Neural cell (in vitro differentiated cells): ENCODE measurements around the gene SLC17A9. TPM values are rescaled to one million over a fixed set of nuclear protein-coding genes. Genes with fewer than 3 reads are reported as not detected.

Experiments
- H2AFZ ChIP-seq: fragments of 200-600, 300-800 bp; sonication (generic), shearing (Covaris generic); 2 replicates; pipeline ENCODE4 v1.6.0; 2014; ENCODE audit warnings: low read depth, mild to moderate bottlenecking, antibody characterized with exemption, low read length, moderate library complexity
- H3F3A ChIP-seq: fragments of 200-600 bp; shearing (Covaris generic); 2 replicates; pipeline ENCODE4 v1.6.1; 2016; ENCODE audit warnings: mild to moderate bottlenecking, moderate library complexity, mixed read lengths, antibody characterized with exemption, low read length; ENCODE audit not compliant: insufficient read depth, poor library complexity, severe bottlenecking
- H3K27ac ChIP-seq: fragments of 200-600, 300-800 bp; sonication (generic), shearing (Covaris generic); 2 replicates; pipeline ENCODE4 v1.5.1; 2014; ENCODE audit warnings: mild to moderate bottlenecking, low read length, moderate library complexity
- H3K27me3 ChIP-seq: fragments of 300-800, 200-600 bp; sonication (generic), shearing (Covaris generic); 2 replicates; pipeline ENCODE4 v1.6.0; 2014; ENCODE audit warnings: mild to moderate bottlenecking, low read depth, low read length, moderate library complexity; ENCODE audit not compliant: insufficient read depth
- H3K36me3 ChIP-seq: fragments of 300-800, 200-600 bp; sonication (generic), shearing (Covaris generic); 2 replicates; pipeline ENCODE4 v1.5.1; 2014; ENCODE audit warnings: mild to moderate bottlenecking, antibody characterized with exemption, low read length, moderate library complexity; ENCODE audit not compliant: insufficient read depth
- H3K4me2 ChIP-seq: fragments of 300-800, 200-600 bp; sonication (generic), shearing (Covaris generic); 2 replicates; pipeline ENCODE4 v1.6.0; 2014; ENCODE audit warnings: mild to moderate bottlenecking, low read length
- H3K4me3 ChIP-seq: fragments of 300-800, 200-600 bp; sonication (generic), shearing (Covaris generic); 2 replicates; pipeline ENCODE4 v1.5.1; 2014; ENCODE audit warnings: mild to moderate bottlenecking, low read length, moderate library complexity
- H3K79me2 ChIP-seq: fragments of 200-600 bp; shearing (Covaris generic); replicated peaks from 2 replicates; pipeline ENCODE4 v1.6.0; 2014; ENCODE audit warnings: mild to moderate bottlenecking, low read length, moderate library complexity; ENCODE audit not compliant: insufficient read depth
- H3K9ac ChIP-seq: fragments of 300-800, 200-600 bp; sonication (generic), shearing (Covaris generic); 2 replicates; pipeline ENCODE4 v1.6.1; 2016; ENCODE audit warnings: mild to moderate bottlenecking, low read length, mixed read lengths
- H3K9me2 ChIP-seq: fragments of 200-600 bp; shearing (Covaris generic); 2 replicates; pipeline ENCODE4 v1.6.1; 2016; ENCODE audit warnings: mild to moderate bottlenecking, low read length, mixed read lengths; ENCODE audit not compliant: insufficient read depth
- H3K9me3 ChIP-seq: fragments of 200-600, 300-800 bp; sonication (generic), shearing (Covaris generic); 2 replicates; pipeline ENCODE4 v1.6.1; 2016; ENCODE audit warnings: mild to moderate bottlenecking, mixed run types, low read length, moderate library complexity, mixed read lengths
- H4K20me1 ChIP-seq: fragments of 200-600 bp; shearing (Covaris generic); 2 replicates; pipeline ENCODE4 v1.6.1; 2016; ENCODE audit warnings: mild to moderate bottlenecking, mixed run types; ENCODE audit not compliant: insufficient read depth
- CTCF ChIP-seq: fragments of 450-650 bp; IDR thresholded peaks from 2 replicates; pipeline ENCODE4 v1.5.1; 2014; ENCODE audit warnings: antibody characterized with exemption, mild to moderate bottlenecking, moderate library complexity; ENCODE audit not compliant: poor library complexity, severe bottlenecking
- EP300 ChIP-seq: fragments of 450-650 bp; conservative IDR thresholded peaks from 2 replicates; pipeline ENCODE4 v1.6.1; 2014; ENCODE audit warnings: antibody characterized with exemption, mild to moderate bottlenecking, moderate library complexity; ENCODE audit not compliant: poor library complexity, severe bottlenecking
- EZH2 ChIP-seq: fragments of 200-600, 300-800 bp; shearing (Covaris generic), sonication (generic); IDR thresholded peaks from 2 replicates; pipeline ENCODE4 v1.6.1; 2014; ENCODE audit warnings: antibody characterized with exemption, low read length, borderline replicate concordance, mild to moderate bottlenecking; ENCODE audit not compliant: insufficient read depth, poor library complexity, severe bottlenecking
- MXI1 ChIP-seq: fragments of 450-650 bp; conservative IDR thresholded peaks from 2 replicates; pipeline ENCODE4 v1.6.1; 2014; ENCODE audit warnings: antibody characterized with exemption, mild to moderate bottlenecking; ENCODE audit not compliant: poor library complexity, severe bottlenecking
- POLR2AphosphoS5 ChIP-seq: IDR thresholded peaks from 2 replicates; pipeline ENCODE4 v1.6.1; 2012
- RAD21 ChIP-seq: fragments of 450-650 bp; conservative IDR thresholded peaks from 2 replicates; pipeline ENCODE4 v1.6.1; 2014; ENCODE audit warnings: antibody characterized with exemption, mild to moderate bottlenecking, moderate library complexity
- REST ChIP-seq: IDR thresholded peaks from 2 replicates; pipeline ENCODE4 v1.6.1; 2012; ENCODE audit warnings: borderline replicate concordance
- SMC3 ChIP-seq: fragments of 450-650 bp; conservative IDR thresholded peaks from 2 replicates; pipeline ENCODE4 v1.6.1; 2014; ENCODE audit warnings: antibody characterized with exemption, mild to moderate bottlenecking, moderate library complexity; ENCODE audit not compliant: poor library complexity
- TAF1 ChIP-seq: IDR thresholded peaks from 2 replicates; pipeline ENCODE4 v1.6.1; 2012; ENCODE audit warnings: low read depth
- polyA plus RNA-seq: library from polyadenylated mRNA; depleted of rRNA; stranded (reverse); fragments of >200 nt; gene quantifications from 2 replicates; pipeline ENCODE4 v1.2.3, GENCODE V29; 2014

The SLC17A9 gene
- polyA plus RNA-seq, 1 donor from 2014 or later, result not detected

GRCh38 chr20:62996596-62996982 lies 44.1 kb downstream of the SLC17A9 start:
- no peaks in the 10 kb centered on the region for H3K79me2 ChIP-seq
- no peak overlapping the region for H3K4me2 ChIP-seq
- H3K27ac ChIP-seq, result no peak overlapping the region
- H3K36me3 ChIP-seq, result no peaks in the 10 kb centered on the region
- no peak overlapping the region for H3K9ac ChIP-seq
- H4K20me1 ChIP-seq, result no peaks in the 10 kb centered on the region
- no peaks in the 10 kb centered on the region for H3F3A ChIP-seq
- no peak overlapping the region for H3K4me3 ChIP-seq
- peaks cover 9% of the 10 kb centered on the region for H3K27me3 ChIP-seq
- H2AFZ ChIP-seq, result no peak overlapping the region
- no peak for TF ChIP-seq RAD21
- no peak for TF ChIP-seq SMC3
- TF ChIP-seq EZH2, result no peak
- no peak for TF ChIP-seq REST
- TF ChIP-seq TAF1, result no peak
- TF ChIP-seq CTCF, result no peak
- TF ChIP-seq MXI1, result no peak
- TF ChIP-seq EP300, result no peak
- TF ChIP-seq POLR2AphosphoS5, result no peak
- H3K9me2 ChIP-seq, result no peaks in the 10 kb centered on the region
- no peaks in the 10 kb centered on the region for H3K9me3 ChIP-seq

GRCh38 chr20:62997417-62998035 lies 45.0 kb downstream of the SLC17A9 start:
- Histone ChIP-seq H3K4me3 (no peak overlapping the region), H3K9ac (no peak overlapping the region), H3K27ac (no peak overlapping the region), H3K79me2 (no peaks in the 10 kb centered on the region), H4K20me1 (no peaks in the 10 kb centered on the region), H3K9me2 (no peaks in the 10 kb centered on the region), H3F3A (no peaks in the 10 kb centered on the region), H3K9me3 (no peaks in the 10 kb centered on the region), H2AFZ (no peak overlapping the region), H3K27me3 (peaks cover 16% of the 10 kb centered on the region), H3K4me2 (no peak overlapping the region), H3K36me3 (no peaks in the 10 kb centered on the region)
- TF ChIP-seq REST (no peak), RAD21 (no peak), TAF1 (no peak), POLR2AphosphoS5 (no peak), EP300 (no peak), EZH2 (no peak), SMC3 (no peak)
